Left ventricle myocardium inferior (tissue), 1 donor: ENCODE results near the gene LARGE1. TPM values are rescaled to one million over a fixed set of nuclear protein-coding genes. Genes with fewer than 3 reads are reported as not detected.

ENCODE experiments used
- DNase-seq: peaks from one replicate; pipeline ENCODE4 v3.0.0-alpha.2; 2020
- H3K27ac ChIP-seq: fragments of 200-600 bp; replicated peaks from 2 replicates; pipeline ENCODE4 v1.8.0; 2021
- H3K27me3 ChIP-seq: fragments of 200-600 bp; 2 replicates; pipeline ENCODE4 v1.8.0; 2021; ENCODE audit warnings: low read depth
- H3K36me3 ChIP-seq: fragments of 200-600 bp; 2 replicates; pipeline ENCODE4 v1.8.0; 2021
- H3K4me1 ChIP-seq: fragments of 200-600 bp; 2 replicates; pipeline ENCODE4 v1.8.0; 2021
- H3K4me3 ChIP-seq: fragments of 200-600 bp; 2 replicates; pipeline ENCODE4 v1.8.0; 2021; ENCODE audit warnings: mild to moderate bottlenecking, moderate library complexity
- H3K9me3 ChIP-seq: fragments of 200-600 bp; replicated peaks from 2 replicates; pipeline ENCODE4 v1.8.0; 2021
- CTCF ChIP-seq: fragments of 200-600 bp; IDR thresholded peaks from 2 replicates; pipeline ENCODE4 v1.8.0; 2021; ENCODE audit warnings: antibody characterized with exemption, mild to moderate bottlenecking, borderline replicate concordance
- intact Hi-C: fragments of 100-400 bp; cut with micrococcal nuclease; formaldehyde crosslinking; loops from one replicate; pipeline ENCODE4 v1.11.0; 2022
- total RNA-seq: library from RNA; stranded (reverse); fragmentation: NEBNext Ultra II Directional; extraction: Animal tissue kit (Norgen Biotek cat#: 25700); gene quantifications from one replicate; pipeline ENCODE4 v1.2.1, GENCODE V29; 2021
- donor health status: DM: no; HTN: yes; CAD: no; lungs with severe emphysema.

Gene LARGE1
- total RNA-seq, 1 donor from 2014 or later: 117 TPM

GRCh38 chr22:33561149-33561807 lies 359.0 kb downstream of the LARGE1 start:
- no peak for DNase-seq
- Histone ChIP-seq H3K27ac (no peak overlapping the region), H3K27me3 (no peaks in the 10 kb centered on the region), H3K4me1 (peaks cover 41% of the 10 kb centered on the region), H3K9me3 (no peaks in the 10 kb centered on the region), H3K36me3 (no peaks in the 10 kb centered on the region), H3K4me3 (no peak overlapping the region)
- TF ChIP-seq CTCF: no peak
- intact Hi-C loops: no loop called here

GRCh38 chr22:33557836-33558235 lies 362.4 kb downstream of the LARGE1 start:
- no peak overlapping the region for H3K27ac ChIP-seq
- intact Hi-C loops: no loop called here
- peaks cover 18% of the 10 kb centered on the region for H3K4me1 ChIP-seq
- H3K9me3 ChIP-seq: no peaks in the 10 kb centered on the region
- TF ChIP-seq CTCF: no peak
- no peak for DNase-seq
- H3K36me3 ChIP-seq: no peaks in the 10 kb centered on the region
- no peak overlapping the region for H3K4me3 ChIP-seq
- no peaks in the 10 kb centered on the region for H3K27me3 ChIP-seq

- Histone ChIP-seq H3K9me3 (no peaks in the 10 kb centered on the region), H3K36me3 (no peaks in the 10 kb centered on the region), H3K4me1 (peaks cover 5% of the 10 kb centered on the region), H3K27ac (no peak overlapping the region), H3K4me3 (no peak overlapping the region), H3K27me3 (no peaks in the 10 kb centered on the region)
- DNase-seq: no peak
- no peak for TF ChIP-seq CTCF
- intact Hi-C loops: no loop called here
Measured at GRCh38 chr22:33555814-33556522, 364.3 kb downstream of the LARGE1 start.

- H3K27ac ChIP-seq: no peak overlapping the region
- no peak for TF ChIP-seq CTCF
Measured at GRCh38 chr22:33553493-33553892, 366.8 kb downstream of the LARGE1 start.

GRCh38 chr22:33544707-33545106 lies 375.6 kb downstream of the LARGE1 start:
- TF ChIP-seq CTCF: no peak
- H3K4me3 ChIP-seq: no peak overlapping the region
- intact Hi-C loops: no loop called here
- DNase-seq: no peak
- no peaks in the 10 kb centered on the region for H3K27me3 ChIP-seq
- peaks cover 51% of the 10 kb centered on the region for H3K4me1 ChIP-seq
- H3K36me3 ChIP-seq: no peaks in the 10 kb centered on the region
- H3K27ac ChIP-seq: no peak overlapping the region
- H3K9me3 ChIP-seq: no peaks in the 10 kb centered on the region

More at GRCh38 chr22:33553493-33553892, 366.8 kb downstream of the LARGE1 start:
- Histone ChIP-seq H3K4me1 (peaks cover 5% of the 10 kb centered on the region), H3K4me3 (no peak overlapping the region), H3K27me3 (no peaks in the 10 kb centered on the region), H3K36me3 (no peaks in the 10 kb centered on the region), H3K9me3 (no peaks in the 10 kb centered on the region)
- intact Hi-C loops: no loop called here
- no peak for DNase-seq
